DOHH2 (cell line): Measurements from ENCODE around the gene PEX14.

Source experiments
- EZH2phosphoT487 ChIP-seq: fragments of 200-600 bp; sonication (generic); IDR thresholded peaks from 2 replicates; pipeline ENCODE4 v1.6.1; 2017; ENCODE audit warnings: borderline replicate concordance, mild to moderate bottlenecking, antibody characterized with exemption, low read length, moderate library complexity, mixed read lengths
- TF ChIP-seq, protein P1 (sequence below): fragments of 200-600 bp; sonication (generic); IDR thresholded peaks from one replicate; pipeline ENCODE4 v1.5.1; 2014; ENCODE audit warnings: antibody characterized with exemption, mild to moderate bottlenecking, low read depth, low read length; ENCODE audit not compliant: poor library complexity, severe bottlenecking

DNA sequence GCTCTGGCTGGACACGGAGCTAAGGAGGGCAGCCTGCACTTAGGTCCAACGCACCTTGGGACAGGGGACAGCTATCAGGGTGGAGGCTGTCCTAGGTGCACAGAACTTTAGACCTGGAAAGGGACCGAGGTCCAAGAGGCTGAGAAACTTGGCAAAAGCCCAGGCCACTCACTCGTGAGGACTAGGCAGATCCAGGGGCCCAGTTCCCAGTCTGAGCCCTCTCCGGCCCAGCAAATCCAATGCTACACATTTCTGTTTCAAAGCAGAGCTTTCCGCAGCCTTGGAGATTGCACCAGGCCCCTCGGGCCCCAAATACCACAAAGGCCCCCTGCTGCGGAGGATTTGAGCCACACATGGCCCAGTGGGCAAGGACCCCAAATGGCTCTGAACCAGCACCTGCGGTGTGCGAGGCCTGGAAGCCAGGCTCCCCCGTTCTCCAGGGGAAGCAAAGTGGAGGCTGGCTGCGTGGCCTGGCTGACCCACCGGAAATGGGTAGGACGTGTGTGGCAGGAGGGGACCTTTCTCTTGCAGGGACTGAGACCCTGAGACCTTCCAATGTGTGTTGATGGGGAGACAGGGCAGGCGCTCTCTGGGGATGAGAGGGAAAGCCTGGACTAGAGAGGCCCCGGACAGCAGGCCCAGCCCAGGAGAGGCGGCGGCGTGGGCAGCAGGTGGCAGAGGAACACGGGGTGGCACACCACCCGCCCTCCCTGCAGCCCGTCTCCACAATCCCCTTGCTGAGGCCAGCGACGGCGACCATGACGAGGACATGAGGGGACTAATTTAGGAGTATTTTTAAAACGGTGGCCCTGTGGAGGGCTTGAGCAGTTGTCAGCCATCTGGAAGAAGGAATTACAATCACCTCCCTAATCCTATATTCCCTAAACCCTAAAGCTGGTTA lies 203.0 kb downstream of the PEX14 start:
- TF ChIP-seq, protein P1, sequence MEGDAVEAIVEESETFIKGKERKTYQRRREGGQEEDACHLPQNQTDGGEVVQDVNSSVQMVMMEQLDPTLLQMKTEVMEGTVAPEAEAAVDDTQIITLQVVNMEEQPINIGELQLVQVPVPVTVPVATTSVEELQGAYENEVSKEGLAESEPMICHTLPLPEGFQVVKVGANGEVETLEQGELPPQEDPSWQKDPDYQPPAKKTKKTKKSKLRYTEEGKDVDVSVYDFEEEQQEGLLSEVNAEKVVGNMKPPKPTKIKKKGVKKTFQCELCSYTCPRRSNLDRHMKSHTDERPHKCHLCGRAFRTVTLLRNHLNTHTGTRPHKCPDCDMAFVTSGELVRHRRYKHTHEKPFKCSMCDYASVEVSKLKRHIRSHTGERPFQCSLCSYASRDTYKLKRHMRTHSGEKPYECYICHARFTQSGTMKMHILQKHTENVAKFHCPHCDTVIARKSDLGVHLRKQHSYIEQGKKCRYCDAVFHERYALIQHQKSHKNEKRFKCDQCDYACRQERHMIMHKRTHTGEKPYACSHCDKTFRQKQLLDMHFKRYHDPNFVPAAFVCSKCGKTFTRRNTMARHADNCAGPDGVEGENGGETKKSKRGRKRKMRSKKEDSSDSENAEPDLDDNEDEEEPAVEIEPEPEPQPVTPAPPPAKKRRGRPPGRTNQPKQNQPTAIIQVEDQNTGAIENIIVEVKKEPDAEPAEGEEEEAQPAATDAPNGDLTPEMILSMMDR, result no peak
- no peak for TF ChIP-seq EZH2phosphoT487
